Measurements from ENCODE around the gene EXD1. TPM values are rescaled to one million over a fixed set of nuclear protein-coding genes. Genes with fewer than 3 reads are reported as not detected.
"Not testable (repeated sequence)": the region's sequence is repeated elsewhere in the genome, so short reads cannot be mapped to it uniquely, and the experiment has no call there.

The EXD1 gene
- total RNA-seq, 1 experiment from 2014 or later, result not detected

- Histone ChIP-seq H3K4me3 (replicated peaks in 1 of 2; ENCODE audit: low read depth in 1 of 2, low read length in 2 of 2) (no peak overlapping the region), H3K9me3 (ENCODE audit: control insufficient read depth in 1 of 2, insufficient read depth in 1 of 2, low read depth in 1 of 2, low read length in 2 of 2) (no peaks in the 10 kb centered on the region), H3K27ac (ENCODE audit: low read depth, low read length) (no peak overlapping the region; the same call in 1 of the 2 replicates), H3K9me2 (ENCODE audit: insufficient read depth) (no peaks in the 10 kb centered on the region), H4K20me1 (ENCODE audit: insufficient read depth) (no peaks in the 10 kb centered on the region), H2AFZ (ENCODE audit: low read depth, low read length, poor library complexity, severe bottlenecking) (no peak overlapping the region), H3K36me3 (ENCODE audit: control insufficient read depth in 1 of 2, insufficient read depth in 2 of 2, low read length in 2 of 2) (no peaks in the 10 kb centered on the region; a peak in 1 of 4 replicates), H3K9ac (ENCODE audit: low read length) (no peak overlapping the region), H3K4me2 (ENCODE audit: low read length) (peak overlapping the region; percentile 25; the same call in 1 of the 2 replicates), H3K79me2 (ENCODE audit: insufficient read depth, low read length) (peaks cover 6% of the 10 kb centered on the region), H3K27me3 (ENCODE audit: insufficient read depth, low read length) (no peaks in the 10 kb centered on the region), H3K4me1 (ENCODE audit: control insufficient read depth in 1 of 2, insufficient read depth in 2 of 2, low read length in 2 of 2) (peaks cover 35 to 44% of the 10 kb centered on the region in 2 experiments)
- intact Hi-C loops (cut with micrococcal nuclease), result no loop called here
- BruUV-seq (replicated peaks), result no TSS peak
- no peak for ATAC-seq
- TF ChIP-seq FOSL1 (IDR thresholded peaks at IDR 0.05; ENCODE audit: low read depth) (no peak), ZNF274 (IDR thresholded peaks at IDR 0.05; ENCODE audit: low read depth, low read length) (no peak), EZH2phosphoT487 (IDR thresholded peaks at IDR 0.05; ENCODE audit: borderline replicate concordance) (no peak), CTCF (IDR thresholded peaks at IDR 0.05 in 2 of 3, conservative IDR thresholded peaks at IDR 0.05 in 1 of 3; ENCODE audit: borderline replicate concordance in 1 of 3, insufficient read depth in 1 of 3, low read depth in 2 of 3, low read length in 2 of 3) (no peak), ZFX (IDR thresholded peaks at IDR 0.05) (no peak), TCF7L2 (IDR thresholded peaks at IDR 0.05; ENCODE audit: borderline replicate concordance, extremely low read depth, insufficient read depth, insufficient read length) (no peak), ATF3 (IDR thresholded peaks at IDR 0.05) (no peak), REST (IDR thresholded peaks at IDR 0.05; ENCODE audit: low read depth) (no peak), SIN3A (IDR thresholded peaks at IDR 0.05; ENCODE audit: low read depth) (no peak), JUND (IDR thresholded peaks at IDR 0.05) (no peak), POLR2A (IDR thresholded peaks at IDR 0.05; ENCODE audit: borderline replicate concordance, extremely low read depth, insufficient read depth, insufficient read length) (no peak)
- DNase-seq (ENCODE audit: low read depth, low spot score), result no peak
- CTCF ChIA-PET, result no interaction called here
- POLR2A ChIA-PET, result no interaction called here
- RAD21 ChIA-PET (ENCODE audit: low non-redundant PET in 1 of 2, low total read pairs in 2 of 2, uncharacterized antibody in 2 of 2, unreplicated experiment in 2 of 2), result no interaction called here
Observed at GRCh38 chr15:41251411-41251810, 20.9 kb upstream of the EXD1 start.

GRCh38 chr15:41250745-41251144 lies 20.2 kb upstream of the EXD1 start:
- H3K9ac ChIP-seq (ENCODE audit: low read length); H3K4me3 ChIP-seq (replicated peaks in 1 of 2; ENCODE audit: low read depth in 1 of 2, low read length in 2 of 2); POLR2A ChIA-PET; H3K9me2 ChIP-seq (ENCODE audit: insufficient read depth); CTCF ChIA-PET; H4K20me1 ChIP-seq (ENCODE audit: insufficient read depth); H3K79me2 ChIP-seq (ENCODE audit: insufficient read depth, low read length); H3K9me3 ChIP-seq (ENCODE audit: control insufficient read depth in 1 of 2, insufficient read depth in 1 of 2, low read depth in 1 of 2, low read length in 2 of 2); DNase-seq (ENCODE audit: low read depth, low spot score); ATAC-seq; BruUV-seq (replicated peaks); H2AFZ ChIP-seq (ENCODE audit: low read depth, low read length, poor library complexity, severe bottlenecking); H3K27me3 ChIP-seq (ENCODE audit: insufficient read depth, low read length); H3K36me3 ChIP-seq (ENCODE audit: control insufficient read depth in 1 of 2, insufficient read depth in 2 of 2, low read length in 2 of 2); intact Hi-C loops (cut with micrococcal nuclease): not testable (repeated sequence)
- peaks cover 35 to 39% of the 10 kb centered on the region in 2 experiments for H3K4me1 ChIP-seq (ENCODE audit: control insufficient read depth in 1 of 2, insufficient read depth in 2 of 2, low read length in 2 of 2)
- peak overlapping the region; percentile 25; the same call in 1 of the 2 replicates for H3K4me2 ChIP-seq (ENCODE audit: low read length)
- RAD21 ChIA-PET (ENCODE audit: low non-redundant PET in 1 of 2, low total read pairs in 2 of 2, uncharacterized antibody in 2 of 2, unreplicated experiment in 2 of 2), result interaction anchor here in 1 of 2 experiments (2.1 kb wide), 1 partner anchor 20 kb away, joined by 8 read pairs; the partner anchor contains the start of genes CHP1 and EXD1
- peak overlapping the region; percentile 95; the same call in 1 of the 2 replicates for H3K27ac ChIP-seq (ENCODE audit: low read depth, low read length)
